BE2C (cell line): ENCODE measurements around the gene CNOT6L.
"Not testable (repeated sequence)": the region's sequence is repeated elsewhere in the genome, so short reads cannot be mapped to it uniquely, and the experiment has no call there.

ENCODE experiments used
- DNase-seq: peaks from one replicate; pipeline ENCODE4 v3.0.0-alpha.2; 2020
- H3K27me3 ChIP-seq: fragments of 250-450 bp; sonication (Bioruptor Pico); 2 replicates; pipeline ENCODE4 v1.5.1; 2020; ENCODE audit warnings: mild to moderate bottlenecking
- H3K36me3 ChIP-seq: fragments of 250-450 bp; sonication (Bioruptor Pico); 2 replicates; pipeline ENCODE4 v1.5.1; 2020; ENCODE audit warnings: mild to moderate bottlenecking
- H3K4me1 ChIP-seq: fragments of 250-450 bp; sonication (Bioruptor Pico); 2 replicates; pipeline ENCODE4 v1.5.1; 2020
- H3K4me3 ChIP-seq: 2 replicates; pipeline ENCODE4 v1.5.1; 2011; ENCODE audit warnings: low read depth, low read length
- H3K9me3 ChIP-seq: fragments of 250-450 bp; sonication (Bioruptor Pico); 2 replicates; pipeline ENCODE4 v1.5.1; 2020
- TF ChIP-seq, protein P1 (sequence below): IDR thresholded peaks from 2 replicates; pipeline ENCODE4 v1.5.1; 2012; ENCODE audit warnings: mild to moderate bottlenecking, low read depth, low read length

CNOT6L gene

DNA sequence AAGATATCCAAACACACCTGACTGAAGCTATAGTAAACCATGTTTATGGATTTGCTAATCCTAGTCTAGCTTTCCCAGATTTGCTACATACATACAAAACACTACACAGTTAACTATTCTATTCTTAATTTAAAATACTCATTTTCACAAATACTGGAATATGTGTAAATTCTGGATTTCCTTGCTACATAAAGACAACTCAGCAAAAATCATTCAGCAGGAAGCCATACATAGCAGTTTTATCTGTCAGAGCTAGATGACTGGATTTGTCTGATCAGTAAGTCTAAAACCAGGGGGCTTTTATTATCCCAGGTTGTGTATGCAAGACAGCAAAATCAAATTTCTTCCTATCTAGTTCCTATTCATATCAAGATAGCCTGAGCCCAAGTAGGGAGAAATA, 98.1 kb downstream of the CNOT6L start:
- no peaks in the 10 kb centered on the region for H3K27me3 ChIP-seq
- peaks cover 2% of the 10 kb centered on the region; the same call in 1 of the 2 replicates for H3K36me3 ChIP-seq
- no peaks in the 10 kb centered on the region for H3K9me3 ChIP-seq
- no peak overlapping the region for H3K4me3 ChIP-seq
- H3K4me1 ChIP-seq, result no peaks in the 10 kb centered on the region
- no peak for DNase-seq
- TF ChIP-seq, protein P1, sequence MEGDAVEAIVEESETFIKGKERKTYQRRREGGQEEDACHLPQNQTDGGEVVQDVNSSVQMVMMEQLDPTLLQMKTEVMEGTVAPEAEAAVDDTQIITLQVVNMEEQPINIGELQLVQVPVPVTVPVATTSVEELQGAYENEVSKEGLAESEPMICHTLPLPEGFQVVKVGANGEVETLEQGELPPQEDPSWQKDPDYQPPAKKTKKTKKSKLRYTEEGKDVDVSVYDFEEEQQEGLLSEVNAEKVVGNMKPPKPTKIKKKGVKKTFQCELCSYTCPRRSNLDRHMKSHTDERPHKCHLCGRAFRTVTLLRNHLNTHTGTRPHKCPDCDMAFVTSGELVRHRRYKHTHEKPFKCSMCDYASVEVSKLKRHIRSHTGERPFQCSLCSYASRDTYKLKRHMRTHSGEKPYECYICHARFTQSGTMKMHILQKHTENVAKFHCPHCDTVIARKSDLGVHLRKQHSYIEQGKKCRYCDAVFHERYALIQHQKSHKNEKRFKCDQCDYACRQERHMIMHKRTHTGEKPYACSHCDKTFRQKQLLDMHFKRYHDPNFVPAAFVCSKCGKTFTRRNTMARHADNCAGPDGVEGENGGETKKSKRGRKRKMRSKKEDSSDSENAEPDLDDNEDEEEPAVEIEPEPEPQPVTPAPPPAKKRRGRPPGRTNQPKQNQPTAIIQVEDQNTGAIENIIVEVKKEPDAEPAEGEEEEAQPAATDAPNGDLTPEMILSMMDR, result no peak

DNA sequence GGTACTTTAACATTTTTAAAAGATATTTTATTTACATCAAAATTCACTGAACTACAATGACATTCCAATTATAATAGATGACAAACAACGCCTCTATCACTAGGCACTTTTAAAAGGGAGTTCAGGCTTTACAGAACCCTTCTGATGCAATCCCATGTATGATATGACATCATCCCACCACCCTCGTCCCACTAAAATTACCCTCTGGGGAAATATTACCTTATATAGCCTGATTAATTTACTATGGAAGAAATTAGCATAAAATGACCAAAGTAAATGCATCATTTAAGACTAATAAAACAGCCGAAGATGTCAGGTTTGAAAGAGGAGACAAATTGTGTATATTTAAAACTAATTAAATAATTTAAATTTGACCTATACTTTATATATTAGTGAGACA, 100.7 kb downstream of the CNOT6L start:
- not testable (repeated sequence) for H3K4me3 ChIP-seq, H3K9me3 ChIP-seq, H3K4me1 ChIP-seq, DNase-seq, H3K27me3 ChIP-seq, H3K36me3 ChIP-seq

DNA sequence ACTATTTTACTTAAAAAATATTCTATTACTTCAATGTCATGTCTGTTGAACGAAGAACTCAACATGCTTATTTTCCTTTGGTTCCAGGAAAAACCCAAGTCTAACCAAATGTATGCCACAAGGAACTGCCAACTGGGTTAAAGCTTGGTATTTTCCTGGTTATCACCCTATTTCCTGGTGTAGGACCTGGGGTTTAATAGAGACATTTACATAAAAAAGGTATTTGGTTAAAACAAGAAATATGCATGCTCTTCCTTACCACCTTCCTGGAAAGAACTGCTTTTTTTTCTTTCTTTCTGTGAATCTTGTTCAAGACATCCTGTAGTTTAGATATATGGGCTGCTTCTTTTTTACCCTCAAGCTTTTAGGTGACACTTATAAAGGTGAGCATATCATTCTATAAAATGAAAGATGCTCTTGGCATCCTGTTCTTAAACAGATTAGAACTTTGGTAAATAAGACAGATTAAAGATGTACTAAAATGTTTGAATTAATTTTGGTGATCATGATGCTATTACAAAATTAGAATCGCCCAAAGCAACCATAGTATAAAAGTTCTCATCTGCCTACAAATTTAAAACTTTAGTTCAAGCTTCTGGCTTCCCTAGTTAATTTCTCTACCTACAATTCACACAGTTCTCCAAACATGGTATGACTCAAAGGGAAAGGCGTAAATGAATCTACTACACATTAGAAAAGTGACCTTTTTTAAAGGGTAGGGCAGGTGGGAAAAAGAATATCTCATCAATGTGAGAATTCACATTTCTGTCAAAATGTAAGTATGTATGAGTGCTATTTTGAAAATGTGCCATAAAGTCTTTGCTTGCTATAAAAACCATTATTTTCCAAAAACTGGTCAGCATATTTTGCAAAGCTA, 103.5 kb downstream of the CNOT6L start:
- DNase-seq, result no peak
- H3K4me3 ChIP-seq, result no peak overlapping the region
- H3K9me3 ChIP-seq, result no peaks in the 10 kb centered on the region
- H3K4me1 ChIP-seq, result no peaks in the 10 kb centered on the region
- H3K27me3 ChIP-seq, result no peaks in the 10 kb centered on the region
- TF ChIP-seq, protein P1, result no peak
- H3K36me3 ChIP-seq, result no peaks in the 10 kb centered on the region; the same call in 1 of the 2 replicates

DNA sequence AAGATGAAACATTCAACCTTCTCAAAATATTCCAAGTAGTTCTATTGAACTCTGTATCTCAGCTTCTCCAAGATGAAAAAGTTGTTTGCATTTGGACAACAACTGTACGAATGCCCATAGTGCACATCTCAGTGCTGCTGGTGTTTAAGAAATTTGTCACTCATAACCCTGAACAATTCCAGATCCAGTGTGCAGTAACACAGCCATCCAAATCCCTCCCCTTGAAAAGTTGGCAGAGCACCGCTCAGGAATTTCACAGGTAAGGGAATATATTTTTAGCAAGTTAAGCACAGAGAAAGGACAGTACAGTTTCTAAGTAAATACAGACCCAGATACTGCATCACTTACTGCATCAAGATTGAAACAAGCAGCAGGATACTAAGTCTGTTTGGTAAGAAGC, 104.7 kb downstream of the CNOT6L start:
- Histone ChIP-seq H3K4me3 (no peak overlapping the region), H3K27me3 (no peaks in the 10 kb centered on the region), H3K4me1 (no peaks in the 10 kb centered on the region), H3K9me3 (no peaks in the 10 kb centered on the region), H3K36me3 (no peaks in the 10 kb centered on the region)
- TF ChIP-seq, protein P1, result no peak
- DNase-seq, result no peak

DNA sequence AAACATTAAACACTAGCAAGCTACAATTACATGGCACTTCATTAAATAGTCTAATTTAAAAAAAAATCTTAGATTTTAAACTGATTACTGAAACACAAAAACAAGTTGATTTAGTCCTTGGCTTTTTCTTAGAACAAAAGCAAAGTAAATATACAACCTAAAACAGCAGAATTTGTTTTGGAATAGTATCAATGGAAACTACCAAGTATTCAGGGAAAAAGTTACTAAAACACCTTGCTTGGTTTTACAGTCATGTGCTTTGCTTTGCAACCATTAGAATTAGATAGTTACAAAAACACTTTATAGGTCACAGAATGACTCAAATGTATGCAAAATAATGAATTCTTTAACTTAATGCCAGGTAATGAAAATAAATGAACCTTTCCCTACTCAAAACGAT, 105.3 kb downstream of the CNOT6L start:
- H3K4me3 ChIP-seq, result no peak overlapping the region
- H3K27me3 ChIP-seq, result no peaks in the 10 kb centered on the region
- H3K4me1 ChIP-seq, result no peaks in the 10 kb centered on the region
- TF ChIP-seq, protein P1, result no peak
- H3K36me3 ChIP-seq, result no peaks in the 10 kb centered on the region
- no peaks in the 10 kb centered on the region for H3K9me3 ChIP-seq
- DNase-seq, result no peak

DNA sequence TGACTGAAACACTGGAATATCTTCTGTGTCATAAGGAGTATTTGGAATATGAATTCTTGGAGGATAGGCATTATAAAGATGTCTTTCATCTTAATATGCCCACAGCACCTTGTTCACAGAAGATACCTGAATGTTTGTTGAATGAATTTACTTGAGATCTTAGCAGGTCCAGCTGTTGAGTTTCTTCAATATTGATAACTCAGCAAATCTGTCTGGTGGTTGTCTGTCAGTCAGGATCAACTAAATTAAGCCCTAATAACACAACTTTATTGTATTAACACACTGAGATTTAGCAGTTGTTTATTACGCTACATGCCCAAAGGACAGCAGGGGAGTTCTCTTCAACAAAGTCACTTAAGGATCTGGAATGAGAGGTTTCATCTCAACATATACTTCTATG, 106.5 kb downstream of the CNOT6L start:
- Histone ChIP-seq H3K4me1 (no peaks in the 10 kb centered on the region), H3K36me3 (no peaks in the 10 kb centered on the region), H3K27me3 (no peaks in the 10 kb centered on the region), H3K4me3 (no peak overlapping the region), H3K9me3 (no peaks in the 10 kb centered on the region)
- DNase-seq, result no peak
- TF ChIP-seq, protein P1, result no peak
